A549 (cell line): ENCODE data around the gene STAT4.

Experiments
- CBX2 ChIP-seq: fragments of 200-600 bp; sonication (generic); IDR thresholded peaks from 2 replicates; pipeline ENCODE4 v1.6.1; 2016; ENCODE audit warnings: low read depth, mild to moderate bottlenecking, borderline replicate concordance
- CHD2 ChIP-seq: fragments of 150-350 bp; IDR thresholded peaks from 2 replicates; pipeline ENCODE4 v1.6.1; 2014; ENCODE audit warnings: low read length; ENCODE audit not compliant: partially characterized antibody
- EHMT2 ChIP-seq: fragments of 200-600 bp; sonication (generic); IDR thresholded peaks from 2 replicates; pipeline ENCODE4 v1.6.1; 2016; ENCODE audit warnings: antibody characterized with exemption, low read depth, mild to moderate bottlenecking, moderate library complexity
- EP300 ChIP-seq, 2 experiments: fragments of >200 bp; sonication (Bioruptor Twin); formaldehyde crosslinking; IDR thresholded peaks; 2 replicates in 1 of 2; 3 replicates in 1 of 2; pipeline ENCODE4 v1.6.1; 2016 to 2017
- ESRRA ChIP-seq: fragments of 150-350 bp; IDR thresholded peaks from 2 replicates; pipeline ENCODE4 v1.6.1; 2014; ENCODE audit warnings: mild to moderate bottlenecking, low read length, borderline replicate concordance
- MAFK ChIP-seq: fragments of 450-650 bp; IDR thresholded peaks from 2 replicates; pipeline ENCODE4 v1.6.1; 2014; ENCODE audit not compliant: partially characterized antibody
- MAZ ChIP-seq: fragments of 150-350 bp; IDR thresholded peaks from 2 replicates; pipeline ENCODE4 v1.6.1; 2014; ENCODE audit warnings: antibody characterized with exemption, low read depth, low read length, borderline replicate concordance
- POLR2A ChIP-seq: IDR thresholded peaks from 2 replicates; pipeline ENCODE4 v1.6.1; 2012; ENCODE audit warnings: mild to moderate bottlenecking, low read length
- RFX5 ChIP-seq: fragments of 450-650 bp; IDR thresholded peaks from 2 replicates; pipeline ENCODE4 v1.7.1; 2014; ENCODE audit warnings: antibody characterized with exemption, mild to moderate bottlenecking, moderate library complexity
- TF ChIP-seq, protein P1 (sequence below): fragments of >200 bp; sonication (Bioruptor Twin); formaldehyde crosslinking; IDR thresholded peaks from 3 replicates; pipeline ENCODE4 v1.5.1; 2016
- TF ChIP-seq, protein P2 (sequence below): IDR thresholded peaks from 2 replicates; pipeline ENCODE4 v1.6.1; 2012
- TF ChIP-seq, protein P3 (sequence below): fragments of 450-650 bp; IDR thresholded peaks from 2 replicates; pipeline ENCODE4 v1.6.1; 2014; ENCODE audit warnings: antibody characterized with exemption
- TF ChIP-seq, protein P4 (sequence below): fragments of 200-600 bp; sonication (generic); IDR thresholded peaks from 2 replicates; pipeline ENCODE4 v1.6.1; 2016; ENCODE audit warnings: antibody characterized with exemption, mild to moderate bottlenecking, moderate library complexity

DNA sequence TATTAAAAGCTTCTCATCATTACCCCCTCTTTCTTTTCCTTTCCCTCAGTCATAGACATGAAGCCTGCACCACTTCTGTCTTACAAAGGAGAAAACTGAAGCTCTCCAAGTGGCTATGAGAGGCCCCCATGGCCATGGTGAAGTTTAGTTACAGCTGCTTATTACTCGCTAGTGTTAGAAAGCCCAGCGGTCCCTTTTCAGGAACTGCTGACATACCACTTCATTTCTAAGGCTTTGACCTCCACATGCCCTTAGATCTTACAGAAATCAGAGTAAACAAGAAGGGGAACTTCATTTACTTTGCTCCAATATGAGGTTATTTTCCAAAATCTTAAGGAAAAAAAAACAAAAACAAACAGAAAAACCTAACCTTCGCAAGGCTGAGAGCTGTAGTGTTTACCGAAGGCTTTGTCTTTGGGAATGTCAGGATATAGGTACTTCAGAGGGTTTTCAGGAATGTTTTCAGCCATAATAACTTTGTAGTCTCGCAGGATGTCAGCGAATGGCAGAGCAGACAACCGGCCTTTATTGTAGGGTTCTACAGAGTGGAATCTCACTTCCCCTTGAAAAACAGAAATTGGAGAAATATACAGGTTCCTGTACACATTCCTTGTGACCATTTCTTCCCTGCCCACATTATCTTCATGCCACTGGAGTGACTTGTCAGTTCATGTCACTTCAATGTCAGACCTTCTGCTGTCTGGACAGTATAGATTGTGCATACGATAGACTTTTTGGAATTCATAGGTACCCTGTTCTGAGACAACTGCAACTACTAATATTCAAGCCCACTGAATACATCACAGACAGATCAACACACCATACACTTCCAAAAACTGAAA, 118.0 kb downstream of the STAT4 start:
- TF ChIP-seq, protein P1, sequence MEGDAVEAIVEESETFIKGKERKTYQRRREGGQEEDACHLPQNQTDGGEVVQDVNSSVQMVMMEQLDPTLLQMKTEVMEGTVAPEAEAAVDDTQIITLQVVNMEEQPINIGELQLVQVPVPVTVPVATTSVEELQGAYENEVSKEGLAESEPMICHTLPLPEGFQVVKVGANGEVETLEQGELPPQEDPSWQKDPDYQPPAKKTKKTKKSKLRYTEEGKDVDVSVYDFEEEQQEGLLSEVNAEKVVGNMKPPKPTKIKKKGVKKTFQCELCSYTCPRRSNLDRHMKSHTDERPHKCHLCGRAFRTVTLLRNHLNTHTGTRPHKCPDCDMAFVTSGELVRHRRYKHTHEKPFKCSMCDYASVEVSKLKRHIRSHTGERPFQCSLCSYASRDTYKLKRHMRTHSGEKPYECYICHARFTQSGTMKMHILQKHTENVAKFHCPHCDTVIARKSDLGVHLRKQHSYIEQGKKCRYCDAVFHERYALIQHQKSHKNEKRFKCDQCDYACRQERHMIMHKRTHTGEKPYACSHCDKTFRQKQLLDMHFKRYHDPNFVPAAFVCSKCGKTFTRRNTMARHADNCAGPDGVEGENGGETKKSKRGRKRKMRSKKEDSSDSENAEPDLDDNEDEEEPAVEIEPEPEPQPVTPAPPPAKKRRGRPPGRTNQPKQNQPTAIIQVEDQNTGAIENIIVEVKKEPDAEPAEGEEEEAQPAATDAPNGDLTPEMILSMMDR: no peak
- TF ChIP-seq MAZ: no peak
- no peak for TF ChIP-seq POLR2A
- no peak for TF ChIP-seq CHD2
- TF ChIP-seq EHMT2: no peak
- TF ChIP-seq MAFK: no peak
- no peak for TF ChIP-seq ESRRA
- TF ChIP-seq CBX2: no peak
- TF ChIP-seq, protein P2, sequence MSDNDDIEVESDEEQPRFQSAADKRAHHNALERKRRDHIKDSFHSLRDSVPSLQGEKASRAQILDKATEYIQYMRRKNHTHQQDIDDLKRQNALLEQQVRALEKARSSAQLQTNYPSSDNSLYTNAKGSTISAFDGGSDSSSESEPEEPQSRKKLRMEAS: no peak
- TF ChIP-seq, protein P3, sequence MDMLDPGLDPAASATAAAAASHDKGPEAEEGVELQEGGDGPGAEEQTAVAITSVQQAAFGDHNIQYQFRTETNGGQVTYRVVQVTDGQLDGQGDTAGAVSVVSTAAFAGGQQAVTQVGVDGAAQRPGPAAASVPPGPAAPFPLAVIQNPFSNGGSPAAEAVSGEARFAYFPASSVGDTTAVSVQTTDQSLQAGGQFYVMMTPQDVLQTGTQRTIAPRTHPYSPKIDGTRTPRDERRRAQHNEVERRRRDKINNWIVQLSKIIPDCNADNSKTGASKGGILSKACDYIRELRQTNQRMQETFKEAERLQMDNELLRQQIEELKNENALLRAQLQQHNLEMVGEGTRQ: no peak
- TF ChIP-seq, protein P4, sequence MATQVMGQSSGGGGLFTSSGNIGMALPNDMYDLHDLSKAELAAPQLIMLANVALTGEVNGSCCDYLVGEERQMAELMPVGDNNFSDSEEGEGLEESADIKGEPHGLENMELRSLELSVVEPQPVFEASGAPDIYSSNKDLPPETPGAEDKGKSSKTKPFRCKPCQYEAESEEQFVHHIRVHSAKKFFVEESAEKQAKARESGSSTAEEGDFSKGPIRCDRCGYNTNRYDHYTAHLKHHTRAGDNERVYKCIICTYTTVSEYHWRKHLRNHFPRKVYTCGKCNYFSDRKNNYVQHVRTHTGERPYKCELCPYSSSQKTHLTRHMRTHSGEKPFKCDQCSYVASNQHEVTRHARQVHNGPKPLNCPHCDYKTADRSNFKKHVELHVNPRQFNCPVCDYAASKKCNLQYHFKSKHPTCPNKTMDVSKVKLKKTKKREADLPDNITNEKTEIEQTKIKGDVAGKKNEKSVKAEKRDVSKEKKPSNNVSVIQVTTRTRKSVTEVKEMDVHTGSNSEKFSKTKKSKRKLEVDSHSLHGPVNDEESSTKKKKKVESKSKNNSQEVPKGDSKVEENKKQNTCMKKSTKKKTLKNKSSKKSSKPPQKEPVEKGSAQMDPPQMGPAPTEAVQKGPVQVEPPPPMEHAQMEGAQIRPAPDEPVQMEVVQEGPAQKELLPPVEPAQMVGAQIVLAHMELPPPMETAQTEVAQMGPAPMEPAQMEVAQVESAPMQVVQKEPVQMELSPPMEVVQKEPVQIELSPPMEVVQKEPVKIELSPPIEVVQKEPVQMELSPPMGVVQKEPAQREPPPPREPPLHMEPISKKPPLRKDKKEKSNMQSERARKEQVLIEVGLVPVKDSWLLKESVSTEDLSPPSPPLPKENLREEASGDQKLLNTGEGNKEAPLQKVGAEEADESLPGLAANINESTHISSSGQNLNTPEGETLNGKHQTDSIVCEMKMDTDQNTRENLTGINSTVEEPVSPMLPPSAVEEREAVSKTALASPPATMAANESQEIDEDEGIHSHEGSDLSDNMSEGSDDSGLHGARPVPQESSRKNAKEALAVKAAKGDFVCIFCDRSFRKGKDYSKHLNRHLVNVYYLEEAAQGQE: no peak
- no peak for TF ChIP-seq EP300 (IDR thresholded peaks at IDR 0.05)
- no peak for TF ChIP-seq RFX5
